Stimulated activated CD4-positive, alpha-beta T cell treated with anti-CD3 and anti-CD28 coated beads, Interleukin-4, amount 100 ng/mL, for 24 hours (primary cell): Measurements from ENCODE around the gene KLHL26.

Experiments used
- DNase-seq: peaks from one replicate; pipeline ENCODE4 v3.0.0-alpha.2; 2020

Gene KLHL26

GRCh38 chr19:18698321-18699167 is 61.7 kb downstream of the KLHL26 start:
- DNase-seq, result no peak

GRCh38 chr19:18699403-18700054 is 62.7 kb downstream of the KLHL26 start:
- no peak for DNase-seq

GRCh38 chr19:18700501-18701249 is 63.8 kb downstream of the KLHL26 start:
- peak; percentile 70 for DNase-seq

- no peak for DNase-seq
Measured at GRCh38 chr19:18701250-18701608, 64.4 kb downstream of the KLHL26 start.

DNA sequence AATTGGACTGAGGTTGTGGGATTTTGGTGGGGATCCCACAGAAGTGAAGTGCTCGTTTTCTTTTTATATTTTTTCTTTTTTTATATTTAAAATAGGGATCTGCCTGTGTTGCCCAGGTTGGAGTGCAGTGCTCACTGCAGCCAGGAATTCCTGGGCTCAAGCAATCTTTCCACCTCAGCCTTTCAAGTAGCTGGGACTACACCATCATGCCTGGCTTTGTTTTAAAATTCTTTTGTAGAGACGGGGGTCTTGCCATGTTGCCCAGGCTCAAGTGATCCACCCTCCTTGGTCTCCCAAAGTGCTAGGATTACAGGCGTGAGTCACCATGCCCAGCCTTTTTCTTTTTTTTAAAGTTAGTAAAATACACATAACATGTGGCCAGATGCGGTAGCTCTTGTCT is 67.2 kb downstream of the KLHL26 start:
- DNase-seq, result no peak

GRCh38 chr19:18704971-18705370 is 68.1 kb downstream of the KLHL26 start:
- DNase-seq, result no peak

GRCh38 chr19:18708452-18709231 is 71.8 kb downstream of the KLHL26 start:
- no peak for DNase-seq

DNA sequence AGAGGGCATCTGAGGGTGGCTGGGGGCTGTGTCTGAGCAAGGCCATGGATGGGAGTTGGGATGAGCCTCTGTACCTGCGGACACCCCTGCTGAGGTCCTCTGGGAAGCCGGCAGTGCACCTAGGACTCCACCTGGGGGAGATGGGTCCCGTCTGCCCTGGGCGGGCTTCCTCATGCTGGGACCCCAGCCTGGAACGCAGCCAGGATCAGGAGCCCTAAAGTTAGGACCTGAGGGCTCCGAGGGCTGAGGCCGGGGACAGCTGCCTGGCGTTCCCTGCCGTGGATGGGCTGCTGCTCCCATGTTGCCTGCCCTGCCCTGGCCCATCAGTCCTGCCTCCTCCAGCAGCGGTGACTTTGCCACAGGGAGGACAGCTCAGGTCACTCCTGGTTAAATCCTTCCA is 72.7 kb downstream of the KLHL26 start:
- DNase-seq, result no peak

DNA sequence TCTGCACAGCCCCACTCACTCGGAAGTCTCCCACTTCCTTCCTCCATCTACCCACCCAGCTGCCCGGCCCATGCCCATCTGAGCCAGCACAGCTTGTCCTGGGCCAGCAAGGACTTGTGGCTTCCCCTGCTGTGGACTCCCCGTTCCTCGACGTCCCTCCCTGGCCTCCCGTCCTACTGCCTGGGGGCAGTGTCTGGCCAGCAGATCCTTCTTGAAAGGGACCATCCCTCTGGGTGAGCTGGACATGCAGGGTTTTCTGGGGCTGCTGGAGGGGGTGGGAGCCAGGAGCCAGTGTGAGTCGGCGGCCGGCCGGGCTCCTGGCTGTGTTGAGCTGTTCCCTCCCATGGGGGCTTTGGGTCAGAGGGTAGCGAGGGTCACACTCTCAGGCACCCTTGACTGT is 73.4 kb downstream of the KLHL26 start:
- no peak for DNase-seq

GRCh38 chr19:18710996-18711751 is 74.3 kb downstream of the KLHL26 start:
- no peak for DNase-seq

DNA sequence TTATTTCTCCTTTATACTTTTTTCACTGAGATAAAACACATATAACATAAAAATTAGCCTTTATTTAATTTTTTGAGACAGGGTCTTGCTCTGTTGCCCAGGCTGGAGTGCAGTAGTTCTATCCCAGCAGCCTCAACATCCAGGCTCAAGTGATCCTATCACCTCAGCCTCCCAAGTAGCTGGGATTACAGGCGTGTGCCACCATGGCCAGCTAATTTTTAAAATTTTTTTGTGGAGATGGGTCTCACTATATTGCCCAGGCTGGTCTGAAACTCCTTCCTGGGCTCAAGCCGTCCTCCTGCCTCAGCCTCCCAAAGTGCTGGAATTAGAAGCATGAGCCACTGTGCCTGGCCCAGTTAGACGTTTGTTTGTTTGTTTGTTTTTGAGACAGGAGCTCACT is 75.1 kb downstream of the KLHL26 start:
- no peak for DNase-seq

GRCh38 chr19:18712981-18713380 is 76.2 kb downstream of the KLHL26 start:
- no peak for DNase-seq

- no peak for DNase-seq
Measured at GRCh38 chr19:18713550-18714117, 76.8 kb downstream of the KLHL26 start.

DNA sequence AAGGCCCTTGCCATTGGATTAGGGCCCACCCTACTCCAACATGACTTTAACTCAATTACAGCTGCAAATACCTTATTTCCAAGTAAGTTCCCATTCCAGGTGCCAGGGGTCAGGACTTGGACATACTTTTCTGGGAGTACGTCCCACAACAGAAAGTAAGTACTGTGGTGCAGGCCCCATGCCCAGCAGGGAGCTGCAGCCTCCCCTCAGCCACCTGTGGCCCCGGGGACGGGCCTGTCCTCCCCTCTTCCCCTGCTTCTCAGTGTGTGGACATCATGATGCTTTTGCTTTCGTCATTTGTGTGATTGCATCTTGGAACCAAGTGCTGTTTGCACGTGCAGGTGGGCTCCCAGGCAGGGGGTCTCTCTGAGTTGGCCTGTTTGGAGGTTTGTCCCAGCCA is 78.6 kb downstream of the KLHL26 start:
- DNase-seq, result no peak

DNA sequence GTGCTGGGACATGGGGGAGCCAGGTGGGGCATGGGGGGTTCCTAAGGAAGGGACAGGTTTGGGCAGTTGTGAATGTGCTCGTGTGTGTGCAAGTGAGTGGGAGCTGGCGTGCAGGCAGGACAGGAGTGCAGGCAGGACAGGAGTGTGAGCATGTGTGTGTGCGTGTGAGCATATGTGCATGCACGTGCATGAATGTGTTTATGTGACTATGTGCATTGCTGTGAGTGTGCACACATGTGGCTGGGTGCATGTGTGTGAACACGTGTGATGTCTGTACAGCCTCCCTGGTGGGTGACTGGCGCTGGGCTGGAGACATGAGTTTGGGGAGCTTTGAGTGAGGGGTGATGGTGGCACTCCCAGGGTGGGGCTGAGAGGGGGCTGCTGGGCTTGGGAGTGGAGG is 80.0 kb downstream of the KLHL26 start:
- no peak for DNase-seq

GRCh38 chr19:18717601-18718000 is 80.8 kb downstream of the KLHL26 start:
- DNase-seq, result no peak

- no peak for DNase-seq
Measured at GRCh38 chr19:18718015-18718526, 81.2 kb downstream of the KLHL26 start.

- no peak for DNase-seq
Measured at GRCh38 chr19:18718846-18719458, 82.1 kb downstream of the KLHL26 start.

DNA sequence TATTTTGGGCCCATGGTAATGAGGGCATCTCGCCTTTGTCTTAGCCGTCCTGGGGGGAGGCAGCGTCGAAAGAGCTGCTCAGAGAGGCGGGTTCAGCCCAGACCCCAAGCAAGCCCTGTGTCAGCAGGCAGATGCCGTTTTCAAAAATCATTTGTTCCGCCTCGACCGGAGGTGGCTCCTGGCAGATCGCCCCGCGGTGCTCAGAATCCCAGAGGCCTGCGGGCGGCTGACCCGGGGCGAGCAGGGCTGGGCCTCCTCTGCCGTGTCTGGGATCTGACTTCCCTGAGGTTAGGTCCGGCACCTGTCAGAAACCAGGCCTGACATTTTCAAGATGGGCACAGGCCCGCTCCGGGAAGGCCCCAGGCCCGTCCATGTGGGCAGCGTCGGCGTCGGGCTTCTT is 82.7 kb downstream of the KLHL26 start:
- no peak for DNase-seq
